Naive thymus-derived CD4-positive, alpha-beta T cell (primary cell): Measurements from ENCODE around the gene UBE2I. TPM values are rescaled to one million over a fixed set of nuclear protein-coding genes. Genes with fewer than 3 reads are reported as not detected.

ENCODE experiments used
- ATAC-seq: fragments of 150-1000 bp; cut with Tn5 transposase; 2 replicates; pipeline ENCODE4 v1.10.0; 2021; ENCODE audit warnings: mild to moderate bottlenecking, moderate library complexity
- CTCF ChIA-PET: fragments of 350-600 bp; sonication (Branson Sonifier 250); formaldehyde crosslinking; loops from one replicate; lab custom pipeline; 2021; ENCODE audit warnings: antibody characterized with exemption; lab: Charles Lee
- POLR2A ChIA-PET: fragments of 350-600 bp; sonication (Branson Sonifier 250); formaldehyde crosslinking; loops from one replicate; lab custom pipeline; 2021; ENCODE audit warnings: antibody characterized with exemption, inconsistent platforms; lab: Charles Lee
- DNase-seq, 9 donors: peaks; one replicate each; pipeline versions ENCODE4 v3.0.0 to v3.0.0-alpha.2; 2020 to 2022; ENCODE audit warnings: mixed read lengths in 1 of 9
- H3K27ac ChIP-seq: one replicate; pipeline ENCODE4 v1.7.0; 2013; ENCODE audit warnings: mild to moderate bottlenecking, low read depth, low read length, moderate library complexity
- H3K27me3 ChIP-seq, 2 donors: one replicate each; pipeline ENCODE4 v1.7.0; 2013; ENCODE audit warnings: low read length in 2 of 2, mild to moderate bottlenecking in 2 of 2, moderate library complexity in 2 of 2; ENCODE audit not compliant: control insufficient read depth in 2 of 2, insufficient read depth in 2 of 2
- H3K36me3 ChIP-seq, 3 experiments: 1 replicate in 2 of 3; 2 replicates in 1 of 3; pipeline ENCODE4 v1.7.0; 2013; ENCODE audit warnings: low read length in 3 of 3, mild to moderate bottlenecking in 3 of 3, moderate library complexity in 1 of 3; ENCODE audit not compliant: insufficient read depth in 3 of 3, control insufficient read depth in 2 of 3
- H3K4me1 ChIP-seq, 2 donors: one replicate each; pipeline ENCODE4 v1.7.0; 2013; ENCODE audit warnings: low read length in 2 of 2, mild to moderate bottlenecking in 2 of 2, moderate library complexity in 1 of 2; ENCODE audit not compliant: control insufficient read depth in 2 of 2, insufficient read depth in 2 of 2
- H3K4me3 ChIP-seq: 2 replicates; pipeline ENCODE4 v1.7.0; 2013; ENCODE audit warnings: mild to moderate bottlenecking, low read length
- H3K9me3 ChIP-seq, 3 experiments: 1 replicate in 2 of 3; 2 replicates in 1 of 3; pipeline ENCODE4 v1.7.0; 2013; ENCODE audit warnings: low read length in 3 of 3; ENCODE audit not compliant: control insufficient read depth in 2 of 3
- H3K27ac Mint-ChIP-seq, 9 donors: one replicate each; pipeline ENCODE4 v1.8.0; 2020 to 2022; ENCODE audit warnings: mixed read lengths in 9 of 9, mild to moderate bottlenecking in 8 of 9, moderate library complexity in 5 of 9, inconsistent platforms in 2 of 9
- H3K27me3 Mint-ChIP-seq, 5 donors: one replicate each; pipeline ENCODE4 v1.8.0; 2021 to 2022; ENCODE audit warnings: mixed read lengths in 5 of 5, mild to moderate bottlenecking in 1 of 5
- H3K36me3 Mint-ChIP-seq, 5 donors: one replicate each; pipeline ENCODE4 v1.8.0; 2020 to 2022; ENCODE audit warnings: mixed read lengths in 5 of 5, mild to moderate bottlenecking in 3 of 5, inconsistent platforms in 1 of 5
- H3K4me1 Mint-ChIP-seq, 7 donors: one replicate each; pipeline ENCODE4 v1.8.0; 2020 to 2022; ENCODE audit warnings: mixed read lengths in 7 of 7, mild to moderate bottlenecking in 3 of 7, inconsistent platforms in 1 of 7
- H3K4me3 Mint-ChIP-seq, 10 donors: one replicate each; pipeline ENCODE4 v1.8.0; 2020 to 2022; ENCODE audit warnings: mild to moderate bottlenecking in 10 of 10, mixed read lengths in 10 of 10, moderate library complexity in 6 of 10, inconsistent platforms in 2 of 10
- H3K9me3 Mint-ChIP-seq, 11 donors: one replicate each; pipeline ENCODE4 v1.8.0; 2020 to 2022; ENCODE audit warnings: mixed read lengths in 11 of 11, mild to moderate bottlenecking in 4 of 11, inconsistent platforms in 1 of 11, moderate library complexity in 1 of 11
- intact Hi-C, 2 donors: fragments of 100-400 bp; cut with micrococcal nuclease; formaldehyde crosslinking; loops; one replicate each; pipeline ENCODE4 v1.15.1; 2023
- polyA plus RNA-seq, 2 donors: library from polyadenylated mRNA; unstranded; fragments of 300-500 nt; fragmentation: Illumina TruSeq; gene quantifications; one replicate each; pipeline ENCODE4 v1.2.3, GENCODE V29; 2021
- total RNA-seq, 6 experiments: library from RNA in 5 of 6; stranded (reverse) in 5 of 6; gene quantifications; 1 replicate in 5 of 6; 2 replicates in 1 of 6; pipeline ENCODE4 v1.2.3 and lab custom pipeline; 2021 to 2026

Gene UBE2I
- total and polyA plus RNA-seq, 7 experiments from 2014 or later, result 67.2 to 277 (median 176) TPM

GRCh38 chr16:1277151-1277598, 32.3 kb upstream of the UBE2I start:
- intact Hi-C loops, result no loop called here
- H3K27me3 Mint-ChIP-seq, result peaks cover 2 to 28% (median 15%) of the 10 kb centered on the region in 5 donors
- no peaks in the 10 kb centered on the region for H3K36me3 Mint-ChIP-seq
- no peaks in the 10 kb centered on the region for H3K27me3 ChIP-seq
- DNase-seq, result no peak
- CTCF ChIA-PET, result no interaction called here
- H3K4me3 Mint-ChIP-seq, result no peak overlapping the region
- no peak overlapping the region for H3K27ac Mint-ChIP-seq
- no peaks in the 10 kb centered on the region for H3K9me3 Mint-ChIP-seq
- peaks cover 0 to 5% (median 0%) of the 10 kb centered on the region in 7 donors for H3K4me1 Mint-ChIP-seq
- H3K9me3 ChIP-seq, result no peaks in the 10 kb centered on the region
- H3K4me3 ChIP-seq, result no peak overlapping the region
- no peak for ATAC-seq
- H3K27ac ChIP-seq, result no peak overlapping the region
- POLR2A ChIA-PET, result no interaction called here
- H3K4me1 ChIP-seq, result no peaks in the 10 kb centered on the region
- H3K36me3 ChIP-seq, result no peaks in the 10 kb centered on the region

GRCh38 chr16:1277617-1278282, 31.7 kb upstream of the UBE2I start:
- no peaks in the 10 kb centered on the region for H3K4me1 ChIP-seq
- no peaks in the 10 kb centered on the region for H3K36me3 ChIP-seq
- Mint-ChIP-seq H3K4me3 (no peak overlapping the region), H3K27ac (no peak overlapping the region), H3K9me3 (no peaks in the 10 kb centered on the region), H3K36me3 (no peaks in the 10 kb centered on the region), H3K27me3 (peaks cover 1 to 26% (median 14%) of the 10 kb centered on the region in 5 donors), H3K4me1 (peaks cover 0 to 5% (median 0%) of the 10 kb centered on the region in 7 donors)
- H3K9me3 ChIP-seq, result no peaks in the 10 kb centered on the region
- no peak for DNase-seq
- no peak overlapping the region for H3K27ac ChIP-seq
- ChIA-PET POLR2A (no interaction called here), CTCF (no interaction called here)
- H3K27me3 ChIP-seq, result no peaks in the 10 kb centered on the region
- intact Hi-C loops, result no loop called here
- ATAC-seq, result no peak
- H3K4me3 ChIP-seq, result no peak overlapping the region

DNA sequence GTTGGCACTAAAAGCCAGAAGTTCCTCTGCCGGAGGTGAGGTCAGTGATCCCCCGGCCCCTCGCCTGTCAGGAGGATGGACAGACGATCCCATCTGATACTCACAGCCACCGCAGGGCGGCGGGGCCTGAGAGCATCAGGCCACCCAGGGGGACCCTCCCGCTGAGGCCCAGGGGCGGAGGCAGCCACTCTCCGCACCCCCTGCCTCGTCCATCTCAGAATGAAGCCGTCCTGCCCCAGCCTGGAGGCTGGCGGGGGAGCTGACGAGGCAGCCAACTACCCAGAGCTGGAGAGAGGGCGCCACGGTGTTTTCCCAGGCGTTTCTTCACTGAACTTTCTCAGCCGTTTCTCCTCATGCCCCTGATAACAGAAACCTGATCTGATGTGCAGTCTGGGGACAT, 31.0 kb upstream of the UBE2I start:
- H3K27ac Mint-ChIP-seq, result no peak overlapping the region
- Histone ChIP-seq H3K36me3 (no peaks in the 10 kb centered on the region), H3K4me3 (no peak overlapping the region), H3K9me3 (no peaks in the 10 kb centered on the region), H3K27me3 (no peaks in the 10 kb centered on the region), H3K27ac (no peak overlapping the region), H3K4me1 (no peaks in the 10 kb centered on the region)
- H3K4me1 Mint-ChIP-seq, result peaks cover 0 to 8% (median 0%) of the 10 kb centered on the region in 7 donors
- no peaks in the 10 kb centered on the region for H3K36me3 Mint-ChIP-seq
- no peaks in the 10 kb centered on the region for H3K9me3 Mint-ChIP-seq
- intact Hi-C loops, result no loop called here
- no peak overlapping the region for H3K4me3 Mint-ChIP-seq
- ChIA-PET POLR2A (no interaction called here), CTCF (no interaction called here)
- ATAC-seq (no peak), DNase-seq (no peak)
- peaks cover 0 to 19% (median 9%) of the 10 kb centered on the region in 5 donors for H3K27me3 Mint-ChIP-seq

GRCh38 chr16:1279081-1279944, 30.1 kb upstream of the UBE2I start:
- ATAC-seq (no peak), DNase-seq (no peak)
- ChIA-PET CTCF (no interaction called here), POLR2A (no interaction called here)
- no peaks in the 10 kb centered on the region for H3K36me3 ChIP-seq
- Mint-ChIP-seq H3K27ac (no peak overlapping the region), H3K9me3 (no peaks in the 10 kb centered on the region), H3K4me3 (no peak overlapping the region), H3K36me3 (no peaks in the 10 kb centered on the region), H3K27me3 (peaks cover 0 to 17% (median 9%) of the 10 kb centered on the region in 5 donors), H3K4me1 (peaks cover 0 to 10% (median 0%) of the 10 kb centered on the region in 7 donors)
- no peaks in the 10 kb centered on the region for H3K4me1 ChIP-seq
- no peak overlapping the region for H3K27ac ChIP-seq
- intact Hi-C loops, result no loop called here
- no peak overlapping the region for H3K4me3 ChIP-seq
- H3K9me3 ChIP-seq, result no peaks in the 10 kb centered on the region
- H3K27me3 ChIP-seq, result no peaks in the 10 kb centered on the region

DNA sequence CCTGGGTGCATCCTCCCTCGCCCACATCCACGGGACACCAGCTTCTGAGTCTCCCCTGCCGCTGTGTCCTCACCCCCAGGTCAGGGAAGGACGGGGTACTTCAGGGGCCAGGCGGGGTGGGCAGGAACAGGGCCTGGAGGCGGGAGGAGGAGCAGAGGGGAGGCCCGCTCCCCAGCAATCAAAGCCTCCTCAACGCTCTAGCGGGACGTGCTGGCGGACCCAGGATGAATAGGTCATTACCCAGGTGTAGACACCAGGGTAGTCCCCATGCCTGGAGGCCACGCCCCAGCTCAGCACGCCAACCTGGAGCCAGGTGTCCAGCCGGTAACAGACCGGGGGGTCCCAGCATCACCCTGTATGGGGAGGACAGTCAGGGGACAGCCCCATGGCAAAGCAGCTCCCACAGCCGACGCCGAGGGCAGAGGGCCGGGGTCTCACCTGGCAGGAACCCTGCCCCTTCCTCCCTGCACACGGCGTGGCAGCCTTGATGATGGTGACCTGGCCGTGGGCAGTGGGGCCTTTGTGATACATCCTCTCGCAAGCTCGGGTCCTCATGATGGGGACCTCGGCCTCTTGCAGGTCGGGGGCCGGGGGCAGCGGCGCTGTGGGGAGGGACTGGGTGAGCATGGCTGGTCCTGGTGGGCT, 29.4 kb upstream of the UBE2I start:
- no peaks in the 10 kb centered on the region for H3K36me3 ChIP-seq
- no peak overlapping the region for H3K4me3 Mint-ChIP-seq
- CTCF ChIA-PET, result no interaction called here
- H3K27me3 Mint-ChIP-seq, result peaks cover 0 to 17% (median 9%) of the 10 kb centered on the region in 5 donors
- intact Hi-C loops, result no loop called here
- no peaks in the 10 kb centered on the region for H3K9me3 ChIP-seq
- ATAC-seq, result no peak
- H3K27ac Mint-ChIP-seq, result no peak overlapping the region
- H3K9me3 Mint-ChIP-seq, result no peaks in the 10 kb centered on the region
- H3K4me3 ChIP-seq, result no peak overlapping the region
- H3K27me3 ChIP-seq, result no peaks in the 10 kb centered on the region
- H3K27ac ChIP-seq, result no peak overlapping the region
- no peak for DNase-seq
- no peaks in the 10 kb centered on the region for H3K4me1 ChIP-seq
- H3K4me1 Mint-ChIP-seq, result peaks cover 0 to 10% (median 0%) of the 10 kb centered on the region in 7 donors
- POLR2A ChIA-PET, result no interaction called here
- no peaks in the 10 kb centered on the region for H3K36me3 Mint-ChIP-seq

DNA sequence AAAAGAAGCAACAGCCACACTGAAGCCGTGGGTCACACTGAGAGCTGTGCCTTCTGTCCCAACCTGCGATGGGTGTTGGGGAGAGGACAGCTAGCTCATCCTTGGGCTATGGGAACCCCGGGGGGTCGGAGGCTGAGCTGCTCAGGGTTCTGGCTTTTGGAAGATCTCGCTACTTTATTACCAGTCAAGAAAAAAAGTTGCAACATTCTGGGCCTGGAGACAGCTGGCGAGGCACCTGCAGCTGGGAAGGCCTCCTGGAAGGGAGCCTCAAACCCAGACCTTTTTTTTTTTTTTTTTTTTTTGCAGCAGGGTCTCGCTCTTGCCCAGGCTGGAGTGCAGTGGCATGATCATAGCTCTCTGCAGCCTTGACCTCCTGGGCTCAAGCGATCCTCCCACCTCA, 28.7 kb upstream of the UBE2I start:
- H3K27me3 Mint-ChIP-seq, result peaks cover 0 to 13% (median 6%) of the 10 kb centered on the region in 5 donors
- Histone ChIP-seq H3K9me3 (no peaks in the 10 kb centered on the region), H3K4me3 (no peak overlapping the region), H3K27me3 (no peaks in the 10 kb centered on the region), H3K36me3 (no peaks in the 10 kb centered on the region), H3K4me1 (no peaks in the 10 kb centered on the region), H3K27ac (no peak overlapping the region)
- no peak for ATAC-seq
- DNase-seq, result no peak
- H3K36me3 Mint-ChIP-seq, result no peaks in the 10 kb centered on the region
- H3K4me1 Mint-ChIP-seq, result peaks cover 0 to 10% (median 0%) of the 10 kb centered on the region in 7 donors
- intact Hi-C loops, result no loop called here
- ChIA-PET POLR2A (no interaction called here), CTCF (no interaction called here)
- no peaks in the 10 kb centered on the region for H3K9me3 Mint-ChIP-seq
- H3K27ac Mint-ChIP-seq, result no peak overlapping the region
- H3K4me3 Mint-ChIP-seq, result no peak overlapping the region
